HCT116 (cell line): ENCODE results near the gene KRTAP16-1. TPM values are rescaled to one million over a fixed set of nuclear protein-coding genes. Genes with fewer than 3 reads are reported as not detected.

Experiments used
- ATAC-seq: fragments of 200-7000 bp; cut with Tn5 transposase; 2 replicates; pipeline ENCODE4 v1.9.1; 2020; ENCODE audit warnings: mild to moderate bottlenecking, moderate library complexity
- BruUV-seq: library from RNA; stranded (reverse); fragments of 400-500 nt; replicated peaks from 2 replicates; lab custom pipeline; 2021; lab: Mats Ljungman, UMichigan
- CTCF ChIA-PET: fragments of 300-600 bp; sonication (Branson Sonifier 250); formaldehyde crosslinking; loops from one replicate; lab custom pipeline; 2021; ENCODE audit warnings: antibody characterized with exemption; lab: Charles Lee
- POLR2A ChIA-PET: fragments of 300-600, 350-600 bp; sonication (Branson Sonifier 250); formaldehyde crosslinking; loops from one replicate; lab custom pipeline; 2021; ENCODE audit warnings: antibody characterized with exemption; lab: Charles Lee
- RAD21 ChIA-PET, 2 experiments: fragments of 300-600 bp; sonication (Branson Sonifier 250); formaldehyde crosslinking; loops; one replicate each; lab custom pipeline; 2023; ENCODE audit warnings: low total read pairs in 2 of 2; ENCODE audit not compliant: uncharacterized antibody in 2 of 2, unreplicated experiment in 2 of 2, low non-redundant PET in 1 of 2; lab: Charles Lee
- DNase-seq: peaks from one replicate; pipeline ENCODE4 v3.0.0-alpha.2; 2010; ENCODE audit warnings: low read depth, low spot score
- H2AFZ ChIP-seq: fragments of 200-600 bp; shearing (Covaris generic), sonication (generic); 2 replicates; pipeline ENCODE4 v1.6.1; 2017; ENCODE audit warnings: low read depth, mixed run types, mixed read lengths, antibody characterized with exemption, low read length; ENCODE audit not compliant: poor library complexity, severe bottlenecking
- H3K27ac ChIP-seq: 2 replicates; pipeline ENCODE4 v1.5.1; 2012; ENCODE audit warnings: low read depth, low read length
- H3K27me3 ChIP-seq: fragments of 200-600 bp; sonication (generic); 2 replicates; pipeline ENCODE4 v1.6.1; 2016; ENCODE audit warnings: mixed run types, low read length, mixed read lengths; ENCODE audit not compliant: insufficient read depth
- H3K36me3 ChIP-seq, 2 experiments: fragments of 200-500 bp in 1 of 2; fragments of 200-600 bp in 1 of 2; sonication (Bioruptor generic) in 1 of 2; sonication (generic) in 1 of 2; 2 replicates each; pipeline versions ENCODE4 v1.5.1 to v1.6.1; 2014 to 2016; ENCODE audit warnings: low read length in 2 of 2, inconsistent platforms in 1 of 2, mixed read lengths in 1 of 2, mixed run types in 1 of 2; ENCODE audit not compliant: insufficient read depth in 2 of 2, control insufficient read depth in 1 of 2
- H3K4me1 ChIP-seq, 2 experiments: fragments of 200-600 bp in 1 of 2; sonication (generic) in 1 of 2; 2 replicates each; pipeline versions ENCODE4 v1.5.1 to v1.6.1; 2012 to 2017; ENCODE audit warnings: low read length in 2 of 2, inconsistent platforms in 1 of 2, mild to moderate bottlenecking in 1 of 2, mixed read lengths in 1 of 2, mixed run types in 1 of 2, moderate library complexity in 1 of 2; ENCODE audit not compliant: insufficient read depth in 2 of 2, control insufficient read depth in 1 of 2
- H3K4me2 ChIP-seq: fragments of 200-600 bp; sonication (generic); 2 replicates; pipeline ENCODE4 v1.6.1; 2017; ENCODE audit warnings: mixed run types, low read length, mixed read lengths
- H3K4me3 ChIP-seq, 2 experiments: fragments of 200-600 bp in 1 of 2; sonication (generic) in 1 of 2; replicated peaks in 1 of 2; 2 replicates each; pipeline ENCODE4 v1.5.1; 2011 to 2016; ENCODE audit warnings: low read length in 2 of 2, control low read depth in 1 of 2, low read depth in 1 of 2, mild to moderate bottlenecking in 1 of 2, mixed read lengths in 1 of 2, mixed run types in 1 of 2
- H3K79me2 ChIP-seq: fragments of 200-600 bp; sonication (generic); 2 replicates; pipeline ENCODE4 v1.6.1; 2017; ENCODE audit warnings: mild to moderate bottlenecking, mixed run types, low read length, moderate library complexity, mixed read lengths; ENCODE audit not compliant: insufficient read depth
- H3K9ac ChIP-seq: fragments of 200-600 bp; sonication (generic); 2 replicates; pipeline ENCODE4 v1.6.1; 2016; ENCODE audit warnings: low read length, mixed read lengths
- H3K9me2 ChIP-seq: fragments of 200-600 bp; sonication (generic), shearing (Covaris generic); 2 replicates; pipeline ENCODE4 v1.6.1; 2017; ENCODE audit warnings: mixed run types, mild to moderate bottlenecking, moderate library complexity; ENCODE audit not compliant: insufficient read depth
- H3K9me3 ChIP-seq, 2 experiments: fragments of 200-500 bp in 1 of 2; fragments of 200-600 bp in 1 of 2; sonication (Bioruptor generic) in 1 of 2; sonication (generic) in 1 of 2; 2 replicates each; pipeline ENCODE4 v1.6.1; 2014 to 2017; ENCODE audit warnings: low read length in 2 of 2, mixed read lengths in 2 of 2, inconsistent platforms in 1 of 2, low read depth in 1 of 2, mild to moderate bottlenecking in 1 of 2, mixed run types in 1 of 2, moderate library complexity in 1 of 2; ENCODE audit not compliant: control insufficient read depth in 1 of 2, insufficient read depth in 1 of 2
- H4K20me1 ChIP-seq: fragments of 200-600 bp; sonication (generic), shearing (Covaris generic); 2 replicates; pipeline ENCODE4 v1.6.1; 2017; ENCODE audit warnings: mixed run types, mild to moderate bottlenecking, moderate library complexity; ENCODE audit not compliant: insufficient read depth
- ATF3 ChIP-seq: IDR thresholded peaks from 2 replicates; pipeline ENCODE4 v1.6.1; 2012
- CBX3 ChIP-seq: IDR thresholded peaks from 2 replicates; pipeline ENCODE4 v1.6.1; 2012; ENCODE audit warnings: low read depth
- CEBPB ChIP-seq: IDR thresholded peaks from 2 replicates; pipeline ENCODE4 v1.6.1; 2012; ENCODE audit warnings: low read depth
- EGR1 ChIP-seq: IDR thresholded peaks from 2 replicates; pipeline ENCODE4 v1.6.1; 2012; ENCODE audit warnings: low read depth
- EZH2phosphoT487 ChIP-seq: fragments of 200-600 bp; IDR thresholded peaks from 2 replicates; pipeline ENCODE4 v1.6.1; 2018; ENCODE audit warnings: antibody characterized with exemption, borderline replicate concordance
- JUND ChIP-seq: IDR thresholded peaks from 2 replicates; pipeline ENCODE4 v1.6.1; 2012
- MAX ChIP-seq: IDR thresholded peaks from 2 replicates; pipeline ENCODE4 v1.6.1; 2012
- POLR2AphosphoS5 ChIP-seq: IDR thresholded peaks from 2 replicates; pipeline ENCODE4 v1.6.1; 2011; ENCODE audit warnings: mild to moderate bottlenecking, low read depth, low read length, moderate library complexity
- SIN3A ChIP-seq: IDR thresholded peaks from 2 replicates; pipeline ENCODE4 v1.6.1; 2012; ENCODE audit warnings: low read depth
- TCF7L2 ChIP-seq: IDR thresholded peaks from 2 replicates; pipeline ENCODE4 v1.7.0; 2011; ENCODE audit warnings: borderline replicate concordance, inconsistent platforms; ENCODE audit not compliant: insufficient read depth, insufficient read length; ENCODE audit errors: extremely low read depth
- ZBTB33 ChIP-seq: IDR thresholded peaks from 2 replicates; pipeline ENCODE4 v1.6.1; 2011; ENCODE audit warnings: mild to moderate bottlenecking, low read length, moderate library complexity; ENCODE audit not compliant: insufficient replicate concordance; ENCODE audit errors: extremely low read depth
- intact Hi-C: fragments of 100-400 bp; cut with micrococcal nuclease; formaldehyde crosslinking; loops from 2 replicates; pipeline ENCODE4 v1.10.0; 2022
- total RNA-seq: library from RNA; stranded (reverse); gene quantifications from one replicate; pipeline ENCODE4 v1.2.1, GENCODE V29; 2021; ENCODE audit not compliant: unreplicated experiment

The KRTAP16-1 gene
- total RNA-seq, 1 experiment from 2014 or later, result not detected

- no peaks in the 10 kb centered on the region for H3K4me1 ChIP-seq
- no peaks in the 10 kb centered on the region for H3K79me2 ChIP-seq
- H4K20me1 ChIP-seq, result no peaks in the 10 kb centered on the region
- H3K27me3 ChIP-seq, result no peaks in the 10 kb centered on the region
- ATAC-seq, result no peak
- intact Hi-C loops, result no loop called here
- ChIA-PET RAD21 (no interaction called here), POLR2A (no interaction called here), CTCF (no interaction called here)
- H2AFZ ChIP-seq, result no peak within 1 kb of the TSS
- peaks cover 4 to 17% of the 10 kb centered on the region in 2 experiments; a peak in 1 of 4 replicates for H3K9me3 ChIP-seq
- no peak within 1 kb of the TSS for H3K27ac ChIP-seq
- TF ChIP-seq POLR2AphosphoS5 (no peak), EGR1 (no peak), MAX (no peak), ATF3 (no peak), CBX3 (no peak), TCF7L2 (no peak), SIN3A (no peak), CEBPB (no peak), ZBTB33 (no peak), EZH2phosphoT487 (no peak), JUND (no peak)
- H3K9me2 ChIP-seq, result no peaks in the 10 kb centered on the region
- no peak within 1 kb of the TSS for H3K4me2 ChIP-seq
- no peak within 1 kb of the TSS for H3K4me3 ChIP-seq
- no peak within 1 kb of the TSS for H3K9ac ChIP-seq
- no TSS peak for BruUV-seq
- no peak for DNase-seq
- no peaks in the 10 kb centered on the region for H3K36me3 ChIP-seq
Measured at GRCh38 chr17:41315204-41315794, 6.2 kb upstream of the KRTAP16-1 start, which contains the start of gene KRTAP17-1. Gene KRTAP17-1, minus strand, starts transcription at chr17:41315710. Its CDS starts 60 bp downstream, at chr17:41315650.
